Stomach (tissue), 4 donors: ENCODE results near the gene CHMP1A.

Experiments
- EP300 ChIP-seq: sonication (generic); formaldehyde crosslinking; IDR thresholded peaks from one replicate; pipeline ENCODE4 v1.6.1; 2017; ENCODE audit warnings: antibody characterized with exemption
- POLR2A ChIP-seq, 4 donors: fragments of 450-650 bp; IDR thresholded peaks; one replicate each; pipeline ENCODE4 v1.6.1; 2016; ENCODE audit warnings: antibody characterized with exemption in 4 of 4, control low read depth in 2 of 4, mild to moderate bottlenecking in 1 of 4, moderate library complexity in 1 of 4
- POLR2AphosphoS5 ChIP-seq, 3 donors: sonication (generic); formaldehyde crosslinking; IDR thresholded peaks; one replicate each; pipeline ENCODE4 v1.6.1; 2016; ENCODE audit warnings: antibody characterized with exemption in 3 of 3
- TF ChIP-seq, protein P1 (sequence below), 7 experiments: fragments of 450-650 bp in 4 of 7; fragments of 200-600 bp in 3 of 7; sonication (generic) in 3 of 7; IDR thresholded peaks; one replicate each; pipeline ENCODE4 v1.5.1; 2016 to 2019; ENCODE audit warnings: antibody characterized with exemption in 7 of 7, control low read depth in 2 of 7, mild to moderate bottlenecking in 1 of 7

- TF ChIP-seq, protein P1, sequence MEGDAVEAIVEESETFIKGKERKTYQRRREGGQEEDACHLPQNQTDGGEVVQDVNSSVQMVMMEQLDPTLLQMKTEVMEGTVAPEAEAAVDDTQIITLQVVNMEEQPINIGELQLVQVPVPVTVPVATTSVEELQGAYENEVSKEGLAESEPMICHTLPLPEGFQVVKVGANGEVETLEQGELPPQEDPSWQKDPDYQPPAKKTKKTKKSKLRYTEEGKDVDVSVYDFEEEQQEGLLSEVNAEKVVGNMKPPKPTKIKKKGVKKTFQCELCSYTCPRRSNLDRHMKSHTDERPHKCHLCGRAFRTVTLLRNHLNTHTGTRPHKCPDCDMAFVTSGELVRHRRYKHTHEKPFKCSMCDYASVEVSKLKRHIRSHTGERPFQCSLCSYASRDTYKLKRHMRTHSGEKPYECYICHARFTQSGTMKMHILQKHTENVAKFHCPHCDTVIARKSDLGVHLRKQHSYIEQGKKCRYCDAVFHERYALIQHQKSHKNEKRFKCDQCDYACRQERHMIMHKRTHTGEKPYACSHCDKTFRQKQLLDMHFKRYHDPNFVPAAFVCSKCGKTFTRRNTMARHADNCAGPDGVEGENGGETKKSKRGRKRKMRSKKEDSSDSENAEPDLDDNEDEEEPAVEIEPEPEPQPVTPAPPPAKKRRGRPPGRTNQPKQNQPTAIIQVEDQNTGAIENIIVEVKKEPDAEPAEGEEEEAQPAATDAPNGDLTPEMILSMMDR (IDR thresholded peaks at IDR 0.05), result no peak
- no peak for TF ChIP-seq POLR2A (IDR thresholded peaks at IDR 0.05)
- TF ChIP-seq EP300, result no peak
- TF ChIP-seq POLR2AphosphoS5 (IDR thresholded peaks at IDR 0.05), result no peak
Observed at GRCh38 chr16:89610108-89610453, 47.4 kb downstream of the CHMP1A start.
